NCI-H524 treated with DMSO at 0.1 percent for 48 hours (cell line): ENCODE results near the gene PSMA6.
"Not testable (repeated sequence)": the region's sequence is repeated elsewhere in the genome, so short reads cannot be mapped to it uniquely, and the experiment has no call there.

ENCODE experiments used
- DNase-seq: peaks from one replicate; lab custom pipeline; 2025; lab: John Stamatoyannopoulos, UW

PSMA6 gene

GRCh38 chr14:35344107-35344807, 52.1 kb downstream of the PSMA6 start:
- DNase-seq: no peak

- DNase-seq: no peak
Measured at GRCh38 chr14:35346738-35347322, 54.6 kb downstream of the PSMA6 start.

- DNase-seq: no peak
Measured at GRCh38 chr14:35347323-35348043, 55.3 kb downstream of the PSMA6 start.

- not testable (repeated sequence) for DNase-seq
Measured at GRCh38 chr14:35348044-35348380, 55.8 kb downstream of the PSMA6 start.

- DNase-seq: no peak
Measured at GRCh38 chr14:35349496-35350365, 57.5 kb downstream of the PSMA6 start.

- DNase-seq: no peak
Measured at GRCh38 chr14:35351497-35351896, 59.3 kb downstream of the PSMA6 start.

GRCh38 chr14:35351897-35352273, 59.7 kb downstream of the PSMA6 start:
- no peak for DNase-seq

GRCh38 chr14:35352274-35353233, 60.4 kb downstream of the PSMA6 start:
- no peak for DNase-seq

- DNase-seq: no peak
Measured at GRCh38 chr14:35353409-35354172, 61.4 kb downstream of the PSMA6 start.

GRCh38 chr14:35355235-35355634, 63.1 kb downstream of the PSMA6 start:
- not testable (repeated sequence) for DNase-seq

GRCh38 chr14:35355981-35356841, 64.0 kb downstream of the PSMA6 start:
- DNase-seq: no peak

- not testable (repeated sequence) for DNase-seq
Measured at GRCh38 chr14:35359655-35360054, 67.5 kb downstream of the PSMA6 start.

GRCh38 chr14:35361141-35361480, 68.9 kb downstream of the PSMA6 start:
- no peak for DNase-seq

GRCh38 chr14:35362450-35362849, 70.3 kb downstream of the PSMA6 start:
- DNase-seq: no peak

GRCh38 chr14:35362911-35363374, 70.8 kb downstream of the PSMA6 start:
- no peak for DNase-seq

- DNase-seq: no peak
Measured at GRCh38 chr14:35365130-35366055, 73.2 kb downstream of the PSMA6 start.

GRCh38 chr14:35366056-35366451, 73.9 kb downstream of the PSMA6 start:
- DNase-seq: no peak

GRCh38 chr14:35366521-35366976, 74.4 kb downstream of the PSMA6 start:
- no peak for DNase-seq
